ENCODE data around the gene FAM3C.

DNA sequence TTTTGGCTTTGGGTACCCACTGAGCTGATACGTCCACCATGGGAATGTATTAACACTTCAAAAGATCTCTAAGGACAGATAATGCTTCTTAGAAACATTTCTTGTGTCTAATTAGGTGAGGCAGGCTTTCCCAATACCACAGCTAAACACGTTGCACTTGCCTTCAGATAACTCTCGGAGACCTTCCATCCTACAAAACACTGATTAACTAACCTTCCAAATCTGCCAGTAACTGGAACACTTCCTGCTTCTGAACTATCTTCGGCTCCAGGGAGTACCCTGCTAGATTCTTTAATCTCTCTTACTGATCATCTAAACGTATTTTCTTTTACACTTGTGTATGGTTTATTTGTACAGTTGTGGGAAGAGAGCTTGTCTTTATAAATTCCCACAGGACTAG, 68.4 kb downstream of the FAM3C start:
- TF ChIP-seq, protein P1, sequence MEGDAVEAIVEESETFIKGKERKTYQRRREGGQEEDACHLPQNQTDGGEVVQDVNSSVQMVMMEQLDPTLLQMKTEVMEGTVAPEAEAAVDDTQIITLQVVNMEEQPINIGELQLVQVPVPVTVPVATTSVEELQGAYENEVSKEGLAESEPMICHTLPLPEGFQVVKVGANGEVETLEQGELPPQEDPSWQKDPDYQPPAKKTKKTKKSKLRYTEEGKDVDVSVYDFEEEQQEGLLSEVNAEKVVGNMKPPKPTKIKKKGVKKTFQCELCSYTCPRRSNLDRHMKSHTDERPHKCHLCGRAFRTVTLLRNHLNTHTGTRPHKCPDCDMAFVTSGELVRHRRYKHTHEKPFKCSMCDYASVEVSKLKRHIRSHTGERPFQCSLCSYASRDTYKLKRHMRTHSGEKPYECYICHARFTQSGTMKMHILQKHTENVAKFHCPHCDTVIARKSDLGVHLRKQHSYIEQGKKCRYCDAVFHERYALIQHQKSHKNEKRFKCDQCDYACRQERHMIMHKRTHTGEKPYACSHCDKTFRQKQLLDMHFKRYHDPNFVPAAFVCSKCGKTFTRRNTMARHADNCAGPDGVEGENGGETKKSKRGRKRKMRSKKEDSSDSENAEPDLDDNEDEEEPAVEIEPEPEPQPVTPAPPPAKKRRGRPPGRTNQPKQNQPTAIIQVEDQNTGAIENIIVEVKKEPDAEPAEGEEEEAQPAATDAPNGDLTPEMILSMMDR (conservative IDR thresholded peaks at IDR 0.05 in 1 of 2, IDR thresholded peaks at IDR 0.05 in 1 of 2; ENCODE audit: low read depth in 1 of 2, low read length in 2 of 2), result no peak
- TF ChIP-seq EZH2 (IDR thresholded peaks at IDR 0.05; ENCODE audit: low read length, missing control alignments), result no peak
